Caco-2 (cell line): ENCODE measurements around the gene SPATA2L. TPM values are rescaled to one million over a fixed set of nuclear protein-coding genes. Genes with fewer than 3 reads are reported as not detected.
"Not testable (repeated sequence)": the region's sequence is repeated elsewhere in the genome, so short reads cannot be mapped to it uniquely, and the experiment has no call there.

Source experiments
- BruUV-seq: library from RNA; stranded (reverse); fragments of 400-500 nt; replicated peaks from 2 replicates; lab custom pipeline; 2021; lab: Mats Ljungman, UMichigan
- CTCF ChIA-PET: fragments of 300-600 bp; sonication (Branson Sonifier 250); formaldehyde crosslinking; loops from one replicate; lab custom pipeline; 2022; ENCODE audit warnings: antibody characterized with exemption; lab: Charles Lee
- POLR2A ChIA-PET: fragments of 300-600 bp; sonication (Branson Sonifier 250); formaldehyde crosslinking; loops from one replicate; lab custom pipeline; 2022; ENCODE audit warnings: antibody characterized with exemption; lab: Charles Lee
- DNase-seq, 2 experiments: peaks; one replicate each; pipeline versions ENCODE4 v3.0.0 to v3.0.0-alpha.2; 2020 to 2022
- H3K27me3 ChIP-seq: replicated peaks from 2 replicates; pipeline ENCODE4 v1.6.0; 2011; ENCODE audit warnings: low read length; ENCODE audit not compliant: control insufficient read depth, insufficient read depth
- H3K36me3 ChIP-seq: 2 replicates; pipeline ENCODE4 v1.5.1; 2011; ENCODE audit warnings: low read length; ENCODE audit not compliant: control insufficient read depth, insufficient read depth
- H3K4me1 ChIP-seq: fragments of 250-450 bp; sonication (Bioruptor Pico); 2 replicates; pipeline ENCODE4 v1.5.1; 2020; ENCODE audit warnings: mild to moderate bottlenecking
- H3K4me3 ChIP-seq: 2 replicates; pipeline ENCODE4 v1.5.1; 2011; ENCODE audit warnings: low read depth, mild to moderate bottlenecking, control low read depth, low read length
- H3K9me3 ChIP-seq: fragments of 250-450 bp; sonication (Bioruptor Pico); 2 replicates; pipeline ENCODE4 v1.5.1; 2020; ENCODE audit warnings: mild to moderate bottlenecking, moderate library complexity
- H3K27ac Mint-ChIP-seq: one replicate; pipeline ENCODE4 v1.8.0; 2022; ENCODE audit warnings: mixed read lengths; ENCODE audit not compliant: unreplicated experiment
- H3K27me3 Mint-ChIP-seq: one replicate; pipeline ENCODE4 v1.8.0; 2022; ENCODE audit warnings: mixed read lengths; ENCODE audit not compliant: insufficient read depth, unreplicated experiment
- H3K36me3 Mint-ChIP-seq: one replicate; pipeline ENCODE4 v1.8.0; 2022; ENCODE audit warnings: mild to moderate bottlenecking, mixed read lengths; ENCODE audit not compliant: insufficient read depth, unreplicated experiment
- H3K4me1 Mint-ChIP-seq: one replicate; pipeline ENCODE4 v1.8.0; 2022; ENCODE audit warnings: low read depth, mixed read lengths; ENCODE audit not compliant: unreplicated experiment
- H3K4me3 Mint-ChIP-seq: one replicate; pipeline ENCODE4 v1.8.0; 2022; ENCODE audit warnings: mild to moderate bottlenecking, moderate library complexity, mixed read lengths; ENCODE audit not compliant: unreplicated experiment
- H3K9me3 Mint-ChIP-seq: one replicate; pipeline ENCODE4 v1.8.0; 2022; ENCODE audit warnings: mixed read lengths; ENCODE audit not compliant: unreplicated experiment
- intact Hi-C: fragments of 100-400 bp; cut with micrococcal nuclease; formaldehyde crosslinking; loops from one replicate; pipeline ENCODE4 v1.10.0; 2022; ENCODE audit not compliant: unreplicated experiment
- total RNA-seq: library from RNA; stranded (reverse); gene quantifications from 2 replicates; pipeline ENCODE4 v1.2.3, GENCODE V29; 2022
- TF ChIP-seq, protein P1 (sequence below), 2 experiments: fragments of 200-600 bp in 1 of 2; IDR thresholded peaks; 1 replicate in 1 of 2; 2 replicates in 1 of 2; pipeline versions ENCODE4 v1.5.1 to v1.8.0; 2011 to 2022; ENCODE audit warnings: antibody characterized with exemption in 1 of 2, control low read depth in 1 of 2, inconsistent platforms in 1 of 2, low read depth in 1 of 2, low read length in 1 of 2, mild to moderate bottlenecking in 1 of 2, moderate library complexity in 1 of 2; ENCODE audit not compliant: insufficient read depth in 1 of 2, severe bottlenecking in 1 of 2, unreplicated experiment in 1 of 2

SPATA2L gene
- total RNA-seq, 1 experiment from 2014 or later = 16.4 TPM

DNA sequence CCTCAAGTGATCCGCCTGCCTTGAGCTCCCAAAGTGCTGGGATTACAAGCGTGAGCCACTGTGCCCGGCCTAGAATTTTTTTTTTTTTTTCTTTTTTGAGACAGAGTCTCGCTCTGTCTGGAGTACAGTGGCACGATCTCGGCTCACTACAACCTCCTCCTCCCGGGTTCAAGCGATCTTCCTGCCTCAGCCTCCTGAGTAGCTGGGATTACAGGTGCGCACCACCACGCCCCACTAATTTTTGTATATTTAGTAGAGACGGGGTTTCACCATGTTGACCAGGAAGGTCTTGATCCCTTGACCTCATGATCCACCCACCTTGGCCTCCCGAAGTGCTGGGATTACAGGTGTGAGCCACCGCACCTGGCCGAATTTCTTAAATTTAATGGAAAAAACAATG lies 2.8 kb downstream of the SPATA2L start:
- H3K27me3 ChIP-seq, POLR2A ChIA-PET, H3K27me3 Mint-ChIP-seq, H3K36me3 ChIP-seq, H3K4me3 ChIP-seq, H3K4me1 ChIP-seq, H3K9me3 Mint-ChIP-seq, H3K4me1 Mint-ChIP-seq, CTCF ChIA-PET, BruUV-seq, DNase-seq, H3K9me3 ChIP-seq, H3K4me3 Mint-ChIP-seq, intact Hi-C loops: not testable (repeated sequence)
- Mint-ChIP-seq H3K36me3 (peaks cover 78% of the 10 kb centered on the region), H3K27ac (peak overlapping the region; percentile 77)

- no peak for DNase-seq
- peaks cover 88% of the 10 kb centered on the region for H3K36me3 Mint-ChIP-seq
- Histone ChIP-seq H3K4me3 (no peak overlapping the region), H3K9me3 (no peaks in the 10 kb centered on the region), H3K36me3 (no peaks in the 10 kb centered on the region; the same call in 1 of the 2 replicates), H3K4me1 (peaks cover 4% of the 10 kb centered on the region; the same call in 1 of the 2 replicates), H3K27me3 (no peaks in the 10 kb centered on the region)
- ChIA-PET POLR2A (no interaction called here), CTCF (no interaction called here)
- no peaks in the 10 kb centered on the region for H3K27me3 Mint-ChIP-seq
- intact Hi-C loops = no loop called here
- peaks cover 7% of the 10 kb centered on the region for H3K4me1 Mint-ChIP-seq
- no peak overlapping the region for H3K4me3 Mint-ChIP-seq
- H3K27ac Mint-ChIP-seq = no peak overlapping the region
- no TSS peak for BruUV-seq
- no peaks in the 10 kb centered on the region for H3K9me3 Mint-ChIP-seq
- TF ChIP-seq, protein P1, sequence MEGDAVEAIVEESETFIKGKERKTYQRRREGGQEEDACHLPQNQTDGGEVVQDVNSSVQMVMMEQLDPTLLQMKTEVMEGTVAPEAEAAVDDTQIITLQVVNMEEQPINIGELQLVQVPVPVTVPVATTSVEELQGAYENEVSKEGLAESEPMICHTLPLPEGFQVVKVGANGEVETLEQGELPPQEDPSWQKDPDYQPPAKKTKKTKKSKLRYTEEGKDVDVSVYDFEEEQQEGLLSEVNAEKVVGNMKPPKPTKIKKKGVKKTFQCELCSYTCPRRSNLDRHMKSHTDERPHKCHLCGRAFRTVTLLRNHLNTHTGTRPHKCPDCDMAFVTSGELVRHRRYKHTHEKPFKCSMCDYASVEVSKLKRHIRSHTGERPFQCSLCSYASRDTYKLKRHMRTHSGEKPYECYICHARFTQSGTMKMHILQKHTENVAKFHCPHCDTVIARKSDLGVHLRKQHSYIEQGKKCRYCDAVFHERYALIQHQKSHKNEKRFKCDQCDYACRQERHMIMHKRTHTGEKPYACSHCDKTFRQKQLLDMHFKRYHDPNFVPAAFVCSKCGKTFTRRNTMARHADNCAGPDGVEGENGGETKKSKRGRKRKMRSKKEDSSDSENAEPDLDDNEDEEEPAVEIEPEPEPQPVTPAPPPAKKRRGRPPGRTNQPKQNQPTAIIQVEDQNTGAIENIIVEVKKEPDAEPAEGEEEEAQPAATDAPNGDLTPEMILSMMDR (IDR thresholded peaks at IDR 0.05; ENCODE audit: insufficient read depth in 1 of 2, low read depth in 1 of 2, low read length in 1 of 2, severe bottlenecking in 1 of 2, unreplicated experiment in 1 of 2) = no peak
Measured at GRCh38 chr16:89697616-89698331, 3.7 kb downstream of the SPATA2L start.

DNA sequence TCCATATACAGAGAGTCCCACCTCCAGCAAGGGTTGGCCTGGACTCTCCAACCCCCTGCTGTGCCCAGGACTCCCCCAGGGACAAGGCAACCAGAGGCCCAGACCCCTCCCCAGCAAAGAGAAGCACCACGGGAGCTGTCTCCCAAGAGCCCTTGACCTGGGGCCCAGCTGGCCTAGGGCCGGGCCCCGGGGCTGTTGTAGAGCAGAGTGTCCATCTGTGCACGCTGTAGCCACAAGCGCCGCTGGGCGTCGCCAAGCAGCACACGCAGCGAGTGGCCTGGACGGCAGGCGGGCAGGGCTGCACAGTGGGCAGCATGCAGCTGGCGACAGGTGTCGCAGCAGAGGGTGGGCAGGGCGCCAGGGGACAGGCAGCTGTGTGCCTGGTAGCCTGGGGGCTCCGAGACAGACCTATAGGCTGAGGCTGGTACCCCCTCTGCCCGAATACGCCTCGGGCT lies 4.3 kb downstream of the SPATA2L start:
- Mint-ChIP-seq H3K27ac (no peak overlapping the region), H3K4me1 (peaks cover 7% of the 10 kb centered on the region), H3K36me3 (peaks cover 91% of the 10 kb centered on the region), H3K27me3 (no peaks in the 10 kb centered on the region), H3K9me3 (no peaks in the 10 kb centered on the region), H3K4me3 (no peak overlapping the region)
- Histone ChIP-seq H3K4me3 (no peak overlapping the region), H3K27me3 (no peaks in the 10 kb centered on the region), H3K36me3 (peaks cover 2% of the 10 kb centered on the region), H3K9me3 (no peaks in the 10 kb centered on the region), H3K4me1 (peaks cover 4% of the 10 kb centered on the region; the same call in 1 of the 2 replicates)
- intact Hi-C loops = no loop called here
- TF ChIP-seq, protein P1 (IDR thresholded peaks at IDR 0.05; ENCODE audit: insufficient read depth in 1 of 2, low read depth in 1 of 2, low read length in 1 of 2, severe bottlenecking in 1 of 2, unreplicated experiment in 1 of 2) = no peak
- no TSS peak for BruUV-seq
- POLR2A ChIA-PET = no interaction called here
- no peak for DNase-seq
- CTCF ChIA-PET = no interaction called here
